Glomerular visceral epithelial cell (primary cell): Measurements from ENCODE around the gene TAMM41.
"Not testable (repeated sequence)": the region's sequence is repeated elsewhere in the genome, so short reads cannot be mapped to it uniquely, and the experiment has no call there.

Source experiments
- DNase-seq: peaks from one replicate; pipeline ENCODE4 v3.0.0-alpha.2; 2016; ENCODE audit errors: extremely low spot score

The TAMM41 gene, protein sequence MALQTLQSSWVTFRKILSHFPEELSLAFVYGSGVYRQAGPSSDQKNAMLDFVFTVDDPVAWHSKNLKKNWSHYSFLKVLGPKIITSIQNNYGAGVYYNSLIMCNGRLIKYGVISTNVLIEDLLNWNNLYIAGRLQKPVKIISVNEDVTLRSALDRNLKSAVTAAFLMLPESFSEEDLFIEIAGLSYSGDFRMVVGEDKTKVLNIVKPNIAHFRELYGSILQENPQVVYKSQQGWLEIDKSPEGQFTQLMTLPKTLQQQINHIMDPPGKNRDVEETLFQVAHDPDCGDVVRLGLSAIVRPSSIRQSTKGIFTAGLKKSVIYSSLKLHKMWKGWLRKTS

GRCh38 chr3:11846281-11847266 is at the start of gene TAMM41:
TSS of gene TAMM41 (minus strand) at chr3:11846885. CDS start at chr3:11846636, 249 bp downstream.
- DNase-seq, result peak; percentile 85

DNA sequence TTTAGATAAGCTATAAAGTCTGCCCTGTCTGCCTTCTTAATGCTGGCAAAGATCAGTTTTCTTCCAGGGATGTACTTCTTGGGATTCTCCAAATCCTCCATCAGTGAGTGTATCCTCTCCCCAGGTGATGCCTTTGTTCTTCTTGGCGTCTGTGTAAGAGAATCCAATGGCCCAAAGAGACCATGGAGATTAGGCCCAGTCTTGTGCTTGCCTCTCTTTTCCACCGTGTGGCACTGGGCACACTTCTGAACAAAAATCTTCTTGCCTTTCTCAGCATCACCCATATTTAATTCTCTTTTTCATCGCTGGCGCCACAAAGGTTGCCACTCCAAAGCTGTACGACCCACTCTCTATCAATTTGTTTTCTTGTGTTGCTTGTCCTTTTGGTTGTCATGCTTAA is 32.2 kb upstream of the TAMM41 start:
- no peak for DNase-seq

GRCh38 chr3:11874707-11875106 is 28.0 kb upstream of the TAMM41 start:
- DNase-seq, result not testable (repeated sequence)

DNA sequence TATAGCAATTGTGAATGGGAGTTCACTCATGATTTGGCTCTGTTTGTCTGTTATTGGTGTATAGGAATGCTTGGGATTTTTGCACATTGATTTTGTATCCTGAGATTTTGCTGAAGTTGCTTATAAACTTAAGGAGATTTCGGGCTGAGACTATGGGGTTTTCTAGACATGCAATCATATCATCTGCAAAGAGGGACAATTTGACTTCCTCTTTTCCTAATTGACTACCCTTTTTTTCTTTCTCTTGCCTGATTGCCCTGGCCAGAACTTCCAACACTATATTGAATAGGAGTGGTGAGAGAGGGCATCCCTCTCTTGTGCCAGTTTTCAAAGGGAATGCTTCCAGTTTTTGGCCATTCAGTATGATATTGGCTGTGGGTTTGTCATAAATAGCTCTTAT is 17.1 kb upstream of the TAMM41 start:
- DNase-seq, result not testable (repeated sequence)

DNA sequence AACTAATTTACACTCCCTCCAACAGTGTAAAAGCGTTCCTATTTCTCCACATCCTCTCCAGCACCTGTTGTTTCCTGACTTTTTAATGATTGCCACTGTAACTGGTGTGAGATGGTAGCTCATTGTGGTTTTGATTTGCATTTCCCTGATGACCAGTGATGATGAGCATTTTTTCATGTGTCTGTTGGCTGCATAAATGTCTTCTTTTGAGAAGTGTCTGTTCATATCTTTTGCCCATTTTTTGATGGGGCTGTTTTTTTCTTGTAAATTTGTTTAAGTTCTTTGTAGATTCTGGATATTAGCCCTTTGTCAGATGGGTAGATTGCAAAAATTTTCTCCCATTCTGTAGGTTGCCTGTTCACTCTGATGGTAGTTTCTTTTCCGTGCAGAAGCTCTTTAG is 15.9 kb upstream of the TAMM41 start:
- not testable (repeated sequence) for DNase-seq

GRCh38 chr3:11862145-11862544 is 15.5 kb upstream of the TAMM41 start:
- not testable (repeated sequence) for DNase-seq

GRCh38 chr3:11860213-11860612 is 13.5 kb upstream of the TAMM41 start:
- not testable (repeated sequence) for DNase-seq

GRCh38 chr3:11853450-11853849 is 6.8 kb upstream of the TAMM41 start:
- DNase-seq, result no peak

GRCh38 chr3:11850003-11850402 is 3.3 kb upstream of the TAMM41 start:
- no peak for DNase-seq

- DNase-seq, result no peak
Observed at GRCh38 chr3:11847607-11848006, 922 bp upstream of the TAMM41 start.

GRCh38 chr3:11845651-11846050 is 1.0 kb downstream of the TAMM41 start:
- DNase-seq, result no peak

DNA sequence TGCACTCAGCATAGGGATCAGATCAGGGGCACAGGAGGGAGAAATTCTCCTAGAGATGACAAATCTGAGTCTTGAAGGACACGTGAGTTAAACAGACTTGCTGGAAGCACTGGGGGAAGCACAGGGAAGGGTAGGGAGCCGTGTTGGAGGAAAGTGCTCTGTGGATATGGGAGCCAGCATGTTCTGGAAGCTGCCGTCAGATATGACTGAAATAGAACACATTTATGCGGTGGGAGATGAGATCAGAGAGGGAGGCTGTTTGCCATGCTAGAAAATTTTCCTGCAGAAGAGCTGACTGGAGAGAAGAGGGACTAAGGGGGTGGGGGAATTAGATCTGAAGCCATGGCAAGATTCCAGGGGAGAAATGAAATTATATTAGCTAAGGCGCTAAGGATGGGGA is 1.8 kb downstream of the TAMM41 start:
- DNase-seq, result no peak

DNA sequence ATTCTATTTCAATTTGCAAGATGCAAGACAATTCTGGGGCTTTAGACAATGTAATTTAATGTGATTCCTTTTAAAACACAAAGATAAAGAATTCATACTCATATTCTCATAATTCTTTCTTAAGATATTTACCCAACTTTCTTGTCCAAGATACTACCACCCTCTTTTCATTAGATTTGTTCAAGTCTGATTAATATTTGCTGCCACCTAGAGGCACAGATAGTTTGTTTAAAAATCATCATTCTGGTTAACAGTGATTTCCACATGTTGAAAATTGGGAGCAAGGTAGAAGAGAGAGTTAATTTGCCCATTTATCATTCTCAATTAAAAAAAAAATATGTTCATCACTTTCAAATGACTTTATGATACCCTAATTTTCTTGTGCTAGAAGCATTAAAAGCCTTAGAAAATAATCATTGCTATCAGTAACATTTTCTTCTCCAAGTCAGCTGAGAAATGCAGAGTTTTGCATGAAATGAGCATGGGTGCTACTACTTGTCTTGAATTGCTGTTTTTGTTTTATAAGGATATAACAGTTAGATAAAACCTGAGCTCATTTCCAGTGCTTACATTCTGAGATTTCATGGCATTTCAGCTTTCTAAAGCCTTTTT is 11.6 kb downstream of the TAMM41 start:
- peak; percentile 13 for DNase-seq

GRCh38 chr3:11832981-11833905 is 13.4 kb downstream of the TAMM41 start:
- no peak for DNase-seq

- no peak for DNase-seq
Observed at GRCh38 chr3:11829416-11829815, 17.3 kb downstream of the TAMM41 start.

DNA sequence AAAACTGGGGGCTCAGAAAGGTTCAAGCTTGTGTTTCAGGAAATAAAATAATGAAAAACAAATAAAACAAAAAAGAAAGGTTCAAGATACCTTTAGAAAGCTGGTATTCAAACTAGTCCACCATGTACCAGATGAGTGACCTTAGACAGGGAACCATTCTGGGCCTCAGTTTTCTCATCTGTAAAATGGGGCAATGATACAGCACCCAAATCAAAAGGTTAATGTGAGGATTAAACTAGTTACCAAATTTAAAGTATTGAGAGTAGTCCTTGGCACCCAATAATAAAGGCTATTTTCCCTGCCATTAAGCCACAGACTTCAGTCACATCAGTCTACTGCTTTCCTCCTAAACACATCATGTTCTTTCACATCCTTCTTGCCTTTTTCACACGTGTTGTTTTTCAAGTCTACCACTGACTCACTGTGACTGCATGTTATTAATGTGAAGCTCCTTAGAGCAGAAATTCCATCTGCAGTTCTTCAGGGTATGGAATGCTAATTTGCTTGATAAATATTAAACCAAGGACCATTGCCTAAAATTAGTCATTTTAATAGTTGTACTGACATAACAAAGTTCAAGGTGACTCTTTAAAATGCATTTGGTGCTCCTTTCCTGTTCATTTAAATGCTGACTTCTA is 19.9 kb downstream of the TAMM41 start:
- DNase-seq, result peak; percentile 61

GRCh38 chr3:11825301-11825700 is 21.4 kb downstream of the TAMM41 start:
- no peak for DNase-seq

GRCh38 chr3:11820531-11821041 is 26.1 kb downstream of the TAMM41 start:
- DNase-seq, result no peak

DNA sequence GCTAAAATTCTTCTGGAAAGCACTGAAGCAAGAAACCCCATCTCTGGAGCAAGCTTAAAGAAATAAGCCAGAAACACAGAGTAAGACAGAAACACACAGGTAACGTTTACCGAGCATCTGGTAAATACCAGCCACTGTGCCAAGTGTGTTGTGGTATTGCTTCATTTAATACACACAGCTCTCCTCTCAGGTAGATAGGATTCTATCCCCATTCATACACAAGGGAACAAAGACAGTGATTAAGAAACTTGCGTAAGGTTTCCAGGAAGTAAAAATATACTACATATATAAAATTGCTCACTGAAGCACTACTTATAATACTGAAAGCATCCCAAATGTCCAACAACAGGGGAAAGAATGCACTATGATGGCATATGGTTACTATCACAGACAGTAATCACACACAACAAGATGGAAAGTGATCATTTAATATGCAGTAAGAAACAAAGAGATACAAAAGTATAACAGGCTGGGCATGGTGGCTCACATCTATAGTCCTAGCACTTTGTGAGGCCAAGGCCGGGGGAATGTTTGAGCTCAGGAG is 27.5 kb downstream of the TAMM41 start:
- no peak for DNase-seq

DNA sequence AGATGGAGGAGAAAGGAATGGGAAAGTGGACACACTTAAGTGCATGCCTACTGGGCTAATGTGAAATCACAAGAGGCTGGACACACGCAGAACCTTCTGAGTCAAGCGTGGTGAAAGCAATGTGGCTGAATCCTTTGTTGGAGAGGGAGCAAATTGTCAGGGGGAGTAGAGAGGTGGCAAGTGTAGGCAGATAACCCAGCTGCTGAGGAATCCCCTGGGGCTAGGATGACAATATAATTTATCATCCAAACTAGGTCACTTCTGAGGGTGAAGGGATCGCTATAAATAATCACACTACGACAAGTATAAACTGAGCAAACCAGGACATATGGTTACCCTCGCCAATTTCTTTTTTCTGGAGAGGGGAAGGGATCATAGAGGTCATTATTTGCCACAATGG is 28.7 kb downstream of the TAMM41 start:
- DNase-seq, result no peak
